Spleen (tissue), 7 donors: ENCODE results near the gene PRSS56.

Source experiments
- CTCF ChIP-seq, 11 experiments: fragments of 200-600 bp in 7 of 11; fragments of 450-650 bp in 4 of 11; sonication (generic) in 4 of 11; IDR thresholded peaks in 8 of 11; conservative IDR thresholded peaks in 3 of 11; 1 replicate in 7 of 11; 2 replicates in 4 of 11; pipeline versions ENCODE4 v1.4.0 to v1.8.0; 2016 to 2021; ENCODE audit warnings: antibody characterized with exemption in 11 of 11, inconsistent platforms in 4 of 11, mild to moderate bottlenecking in 1 of 11
- POLR2A ChIP-seq, 3 donors: fragments of 450-650 bp; IDR thresholded peaks; one replicate each; pipeline ENCODE4 v1.5.1; 2017; ENCODE audit warnings: antibody characterized with exemption in 3 of 3, mild to moderate bottlenecking in 1 of 3
- donor health status: DM: no; HTN: no; CAD: no; lungs with moderate emphysema.
- donor health status: DM: no; HTN: no; CAD: no.
- donor health status: DM: no; HTN: no; CAD: no.

- TF ChIP-seq CTCF (IDR thresholded peaks at IDR 0.05 in 8 of 11, conservative IDR thresholded peaks at IDR 0.05 in 3 of 11) (no peak), POLR2A (IDR thresholded peaks at IDR 0.05) (no peak)
These were observed 29.7 kb upstream of the PRSS56 start for GRCh38 chr2:232490221-232491138.
